Colonic mucosa (tissue), 4 donors: ENCODE results near the gene GREM1. TPM values are rescaled to one million over a fixed set of nuclear protein-coding genes. Genes with fewer than 3 reads are reported as not detected.

Experiments used
- DNase-seq: peaks from one replicate; pipeline ENCODE4 v3.0.0-alpha.2; 2020
- H3K27ac ChIP-seq: fragments of 200-600 bp; one replicate; pipeline ENCODE4 v1.8.0; 2021
- H3K27me3 ChIP-seq: fragments of 200-600 bp; one replicate; pipeline ENCODE4 v1.8.0; 2021
- H3K36me3 ChIP-seq: fragments of 200-600 bp; one replicate; pipeline ENCODE4 v1.8.0; 2021
- H3K4me1 ChIP-seq: fragments of 200-600 bp; one replicate; pipeline ENCODE4 v1.8.0; 2021; ENCODE audit warnings: mild to moderate bottlenecking
- H3K4me3 ChIP-seq: fragments of 200-600 bp; one replicate; pipeline ENCODE4 v1.8.0; 2021
- H3K9ac ChIP-seq, 2 donors: one replicate each; pipeline ENCODE4 v1.7.0; 2013; ENCODE audit warnings: control low read depth in 2 of 2, low read depth in 2 of 2, low read length in 2 of 2
- H3K9me3 ChIP-seq: fragments of 200-600 bp; one replicate; pipeline ENCODE4 v1.8.0; 2021
- CTCF ChIP-seq: fragments of 200-600 bp; IDR thresholded peaks from one replicate; pipeline ENCODE4 v1.8.0; 2022; ENCODE audit warnings: antibody characterized with exemption, mild to moderate bottlenecking
- intact Hi-C: fragments of 100-400 bp; cut with DNase I; formaldehyde crosslinking; loops from one replicate; pipeline ENCODE4 v1.14.1; 2022
- total RNA-seq, 2 donors: library from RNA; stranded (reverse); fragmentation: NEBNext Ultra II Directional in 1 of 2; extraction: Animal tissue kit (Norgen Biotek cat#: 25700) in 1 of 2; gene quantifications; one replicate each; pipeline ENCODE4 v1.2.1, GENCODE V29; 2021
- donor health status: healthy.
- donor health status: DM: no; HTN: no; CAD: no.
- donor health status: DM: no; HTN: no; CAD: no.

Gene GREM1
- total RNA-seq, 2 donors from 2014 or later = 18.9 to 39.3 TPM

GRCh38 chr15:32690941-32691688 is 26.7 kb upstream of the GREM1 start:
- H3K9me3 ChIP-seq = no peaks in the 10 kb centered on the region
- no peak overlapping the region for H3K9ac ChIP-seq
- no peak for DNase-seq
- no peak for TF ChIP-seq CTCF
- H3K36me3 ChIP-seq = no peaks in the 10 kb centered on the region
- no peak overlapping the region for H3K27ac ChIP-seq
- intact Hi-C loops = no loop called here
- no peaks in the 10 kb centered on the region for H3K27me3 ChIP-seq
- H3K4me1 ChIP-seq = no peaks in the 10 kb centered on the region
- H3K4me3 ChIP-seq = no peak overlapping the region

- DNase-seq = no peak
- intact Hi-C loops = no loop called here
- H3K27ac ChIP-seq = no peak overlapping the region
- no peak overlapping the region for H3K4me3 ChIP-seq
- no peak overlapping the region for H3K9ac ChIP-seq
- no peak for TF ChIP-seq CTCF
- no peaks in the 10 kb centered on the region for H3K27me3 ChIP-seq
- H3K9me3 ChIP-seq = no peaks in the 10 kb centered on the region
- no peaks in the 10 kb centered on the region for H3K36me3 ChIP-seq
- no peaks in the 10 kb centered on the region for H3K4me1 ChIP-seq
Observed at GRCh38 chr15:32691689-32692038, 26.1 kb upstream of the GREM1 start.

GRCh38 chr15:32692286-32692685 is 25.5 kb upstream of the GREM1 start:
- H3K9me3 ChIP-seq = no peaks in the 10 kb centered on the region
- no peak for TF ChIP-seq CTCF
- H3K9ac ChIP-seq = no peak overlapping the region
- no peaks in the 10 kb centered on the region for H3K27me3 ChIP-seq
- no peak for DNase-seq
- no peak overlapping the region for H3K27ac ChIP-seq
- no peaks in the 10 kb centered on the region for H3K36me3 ChIP-seq
- no peaks in the 10 kb centered on the region for H3K4me1 ChIP-seq
- intact Hi-C loops = no loop called here
- no peak overlapping the region for H3K4me3 ChIP-seq

GRCh38 chr15:32694222-32694983 is 23.4 kb upstream of the GREM1 start:
- TF ChIP-seq CTCF = no peak
- intact Hi-C loops = no loop called here
- Histone ChIP-seq H3K4me3 (no peak overlapping the region), H3K9me3 (no peaks in the 10 kb centered on the region), H3K27ac (no peak overlapping the region), H3K4me1 (no peaks in the 10 kb centered on the region), H3K27me3 (no peaks in the 10 kb centered on the region), H3K9ac (no peak overlapping the region), H3K36me3 (no peaks in the 10 kb centered on the region)
- DNase-seq = no peak

- Histone ChIP-seq H3K4me1 (no peaks in the 10 kb centered on the region), H3K9ac (no peak overlapping the region), H3K9me3 (no peaks in the 10 kb centered on the region), H3K4me3 (no peak overlapping the region), H3K27me3 (no peaks in the 10 kb centered on the region), H3K36me3 (no peaks in the 10 kb centered on the region), H3K27ac (no peak overlapping the region)
- intact Hi-C loops = no loop called here
- TF ChIP-seq CTCF = no peak
- no peak for DNase-seq
Observed at GRCh38 chr15:32698773-32699390, 18.9 kb upstream of the GREM1 start.
